DMS 273 (cell line): ENCODE data around the gene TRIM27.
A peak's percentile ranks its signal among the peaks of the same experiment; 100 is the strongest.
"Not testable (repeated sequence)": the region's sequence is repeated elsewhere in the genome, so short reads cannot be mapped to it uniquely, and the experiment has no call there.

Experiments used
- DNase-seq: peaks from one replicate; lab custom pipeline; 2025; ENCODE audit not compliant: unreplicated experiment; lab: John Stamatoyannopoulos, UW

TRIM27 gene

GRCh38 chr6:28897369-28897745, 26.4 kb downstream of the TRIM27 start:
- no peak for DNase-seq

GRCh38 chr6:28896505-28897368, 27.0 kb downstream of the TRIM27 start:
- peak; percentile 86 for DNase-seq

GRCh38 chr6:28895131-28895812, 28.5 kb downstream of the TRIM27 start:
- DNase-seq, result peak; percentile 99

- DNase-seq, result no peak
These were observed 30.5 kb downstream of the TRIM27 start for GRCh38 chr6:28893172-28893799.

GRCh38 chr6:28892525-28892924, 31.3 kb downstream of the TRIM27 start:
- DNase-seq, result no peak

- DNase-seq, result no peak
These were observed 35.8 kb downstream of the TRIM27 start for GRCh38 chr6:28887796-28888496.

- no peak for DNase-seq
These were observed 37.7 kb downstream of the TRIM27 start for GRCh38 chr6:28886079-28886439.

- DNase-seq, result no peak
These were observed 39.2 kb downstream of the TRIM27 start for GRCh38 chr6:28884423-28885131.

GRCh38 chr6:28880894-28881780, 42.6 kb downstream of the TRIM27 start:
- DNase-seq, result peak; percentile 93

- DNase-seq, result no peak
These were observed 43.3 kb downstream of the TRIM27 start for GRCh38 chr6:28880519-28880893.

- no peak for DNase-seq
These were observed 47.1 kb downstream of the TRIM27 start for GRCh38 chr6:28876710-28877109.

- no peak for DNase-seq
These were observed 48.5 kb downstream of the TRIM27 start for GRCh38 chr6:28875191-28875747.

- DNase-seq, result not testable (repeated sequence)
These were observed 51.5 kb downstream of the TRIM27 start for GRCh38 chr6:28872157-28872817.

GRCh38 chr6:28871335-28872156, 52.2 kb downstream of the TRIM27 start:
- no peak for DNase-seq

- no peak for DNase-seq
These were observed 54.9 kb downstream of the TRIM27 start for GRCh38 chr6:28868873-28869272.

- peak; percentile 74 for DNase-seq
These were observed 56.7 kb downstream of the TRIM27 start for GRCh38 chr6:28867086-28867409.

- peak; percentile 88 for DNase-seq
These were observed 57.3 kb downstream of the TRIM27 start for GRCh38 chr6:28866205-28867085.
